ELR (cell line): ENCODE data around the gene ZBTB42.

Experiments used
- DNase-seq: peaks from one replicate; pipeline ENCODE4 v3.0.0-alpha.2; 2015; ENCODE audit warnings: low read depth

ZBTB42 gene

DNA sequence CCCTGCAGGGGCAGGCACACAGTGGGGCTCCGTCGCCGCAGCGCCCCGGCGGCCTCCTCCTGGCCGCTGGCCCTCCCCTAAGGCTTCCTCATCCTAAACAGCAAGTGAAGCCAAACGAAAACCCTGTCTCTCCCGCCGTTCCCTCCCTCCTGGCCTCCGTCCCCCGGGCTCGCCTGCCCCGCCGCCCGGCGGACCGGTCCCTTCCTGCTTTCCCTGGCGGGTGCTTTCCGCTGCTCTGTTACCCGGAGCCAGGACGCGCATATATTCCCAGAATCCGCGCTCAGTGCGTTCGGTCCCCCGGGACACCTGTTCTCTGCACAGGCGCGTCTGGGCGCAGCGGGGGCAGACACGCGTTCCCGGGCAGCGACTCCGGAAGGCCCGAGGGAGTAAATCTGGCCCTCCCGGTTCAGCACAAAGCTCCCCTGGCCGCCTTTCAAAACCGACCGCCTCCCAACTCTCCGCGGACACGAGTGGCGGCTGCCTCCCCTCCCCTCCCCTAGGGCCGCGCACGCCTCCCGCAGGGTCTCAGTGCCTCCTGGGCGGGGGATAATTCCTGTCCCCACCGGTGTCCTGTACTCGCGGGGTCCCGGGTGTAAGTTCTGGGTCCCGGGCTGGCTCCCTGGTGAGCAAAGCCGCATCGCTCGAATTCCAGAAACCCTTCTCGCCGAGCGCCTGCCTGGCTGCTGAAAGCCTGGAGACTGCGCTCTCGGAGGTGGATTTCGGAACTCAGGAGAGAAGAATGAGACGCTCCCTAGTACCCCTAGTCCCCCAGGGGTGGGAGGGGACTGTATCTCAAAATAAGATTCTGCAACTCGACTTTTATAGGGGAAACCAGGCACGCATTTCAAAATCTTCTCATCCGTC, 42.8 kb downstream of the ZBTB42 start:
- DNase-seq: no peak

DNA sequence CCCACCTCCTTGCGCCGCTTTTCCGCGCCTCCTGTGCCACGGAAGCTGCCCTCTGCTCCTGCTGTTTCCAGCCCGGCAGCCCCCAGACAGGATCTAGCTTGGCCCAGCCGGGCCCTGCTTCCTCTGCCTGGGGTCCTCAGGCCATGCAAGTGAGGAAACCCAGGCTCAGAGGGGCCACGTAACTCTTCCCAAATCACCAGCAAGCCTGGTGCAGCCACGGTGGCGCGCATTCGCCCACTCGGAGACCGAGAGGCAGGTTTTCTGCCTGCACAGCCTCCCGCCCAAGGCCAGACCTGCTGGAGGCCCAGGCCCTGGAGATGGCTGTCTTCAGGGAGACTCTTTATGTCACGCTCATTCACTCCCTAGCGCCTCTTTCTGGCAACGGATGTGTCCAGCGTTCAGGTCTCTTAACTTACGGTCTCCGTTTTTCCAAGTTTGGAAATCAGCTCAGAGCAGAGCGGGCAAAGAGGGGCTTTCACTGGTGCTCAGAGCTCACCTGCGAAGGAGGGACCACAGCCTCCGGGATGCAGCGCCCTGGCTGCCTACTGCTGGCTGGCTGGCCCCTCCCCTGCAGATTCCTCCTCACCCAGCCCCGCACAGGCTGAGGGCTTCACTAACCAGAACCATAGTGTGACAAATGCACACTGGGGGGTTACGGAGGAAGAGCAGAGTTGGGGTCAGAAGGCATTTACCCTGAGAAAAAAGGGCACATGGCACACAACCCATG, 43.6 kb downstream of the ZBTB42 start:
- no peak for DNase-seq

DNA sequence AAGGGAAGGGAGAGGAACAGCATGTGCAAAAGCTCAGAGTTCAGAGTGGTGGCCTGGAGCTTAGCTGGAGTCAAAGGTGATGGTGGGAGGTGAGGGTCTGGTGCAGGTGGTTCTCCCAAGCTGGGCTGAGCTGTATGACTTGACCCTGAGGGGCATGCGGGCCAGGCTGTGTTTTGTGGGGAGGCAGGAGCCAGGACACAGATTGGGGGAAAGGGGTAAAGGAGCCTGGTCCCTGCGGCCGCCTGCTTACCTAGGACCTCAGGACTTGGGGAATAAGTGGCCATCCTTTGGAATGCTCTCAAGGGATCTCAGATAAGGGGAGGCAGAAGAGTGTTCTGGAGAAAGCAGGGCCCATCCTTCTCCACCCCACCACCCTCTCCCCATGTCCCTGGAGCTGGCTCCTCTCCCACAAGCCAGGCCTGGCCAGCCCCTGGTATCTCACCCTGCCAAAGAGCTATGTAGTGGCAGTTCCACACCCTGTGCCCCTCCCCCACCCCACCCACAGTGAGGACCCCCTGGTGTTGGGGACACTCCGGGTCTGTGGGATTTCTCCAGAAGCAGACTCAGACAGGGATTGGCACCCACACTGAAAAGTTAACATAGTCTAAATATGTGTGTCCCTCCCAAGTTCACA, 44.2 kb downstream of the ZBTB42 start:
- no peak for DNase-seq

DNA sequence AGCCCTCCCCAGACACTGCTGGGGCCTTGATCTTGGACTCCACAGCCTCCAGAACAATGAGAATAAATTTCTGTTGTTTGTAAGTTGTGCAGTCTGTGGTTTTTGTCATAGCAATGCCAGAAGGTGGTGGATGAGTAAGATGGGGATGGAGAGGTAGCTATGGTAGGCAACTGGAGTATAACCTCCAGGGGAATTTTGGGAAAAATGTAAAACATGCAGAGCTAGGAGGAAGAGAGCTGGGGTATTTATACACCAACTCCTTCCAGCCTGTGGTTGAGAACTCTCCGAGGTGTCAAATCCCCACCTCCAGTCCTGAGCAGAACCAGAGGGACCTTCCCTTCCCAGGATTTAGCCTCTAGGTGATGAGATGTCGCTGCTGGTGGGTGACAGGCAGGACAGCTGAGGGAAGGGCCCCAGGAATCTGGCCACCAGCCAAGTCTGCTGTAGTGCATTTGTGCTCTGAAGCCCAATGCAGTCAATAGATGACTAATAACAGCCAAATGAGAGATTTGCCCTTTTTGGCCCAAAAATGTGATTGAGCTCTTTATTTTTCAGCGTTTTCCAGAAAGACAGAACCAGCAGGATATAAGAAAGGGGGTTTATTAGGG, 45.0 kb downstream of the ZBTB42 start:
- DNase-seq: no peak

DNA sequence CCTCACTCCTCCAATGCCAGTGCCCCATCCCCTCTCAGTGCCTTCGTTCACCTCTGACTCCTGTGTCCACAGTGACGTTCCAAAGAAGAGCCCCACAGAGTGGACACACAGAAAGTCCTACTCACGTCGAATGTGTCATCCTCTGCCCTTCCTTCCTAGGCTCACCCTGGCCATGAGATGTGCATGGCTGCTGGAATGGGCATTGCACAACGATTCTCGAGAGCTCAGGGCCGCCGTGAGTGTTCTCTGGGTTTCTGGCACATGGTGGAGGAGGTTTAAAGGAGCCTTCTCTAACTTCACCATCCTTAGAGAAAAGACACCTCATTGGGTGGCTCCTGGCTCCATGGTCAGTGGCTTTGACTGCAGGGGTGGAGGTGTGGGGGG, 51.4 kb downstream of the ZBTB42 start:
- no peak for DNase-seq
